DMS153 treated with DMSO at 0.1 percent for 48 hours (cell line): ENCODE measurements around the gene STN1.

Source experiments
- DNase-seq: peaks from one replicate; lab custom pipeline; 2025; ENCODE audit not compliant: unreplicated experiment; lab: John Stamatoyannopoulos, UW

STN1 gene

GRCh38 chr10:103929381-103929921 is 11.5 kb upstream of the STN1 start:
- DNase-seq = no peak

DNA sequence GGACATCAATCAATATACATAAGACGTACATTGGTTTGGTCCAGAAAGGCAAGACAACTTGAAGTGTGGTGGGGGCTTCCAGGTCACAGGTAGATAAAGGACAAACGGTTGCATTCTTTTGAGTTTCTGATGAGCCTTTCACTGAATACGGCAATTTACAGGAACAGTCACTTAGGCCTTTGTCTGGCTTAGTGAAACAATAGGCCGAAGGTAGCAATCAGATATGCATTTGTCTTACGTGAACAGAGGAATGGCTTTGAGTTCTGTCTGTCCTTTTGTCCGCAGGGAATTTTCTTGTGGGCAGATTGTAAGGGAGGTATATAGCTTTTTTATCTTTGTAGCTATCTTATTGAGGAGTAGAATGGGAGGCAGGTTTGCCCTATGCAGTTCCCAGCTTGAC is 10.8 kb upstream of the STN1 start:
- no peak for DNase-seq

DNA sequence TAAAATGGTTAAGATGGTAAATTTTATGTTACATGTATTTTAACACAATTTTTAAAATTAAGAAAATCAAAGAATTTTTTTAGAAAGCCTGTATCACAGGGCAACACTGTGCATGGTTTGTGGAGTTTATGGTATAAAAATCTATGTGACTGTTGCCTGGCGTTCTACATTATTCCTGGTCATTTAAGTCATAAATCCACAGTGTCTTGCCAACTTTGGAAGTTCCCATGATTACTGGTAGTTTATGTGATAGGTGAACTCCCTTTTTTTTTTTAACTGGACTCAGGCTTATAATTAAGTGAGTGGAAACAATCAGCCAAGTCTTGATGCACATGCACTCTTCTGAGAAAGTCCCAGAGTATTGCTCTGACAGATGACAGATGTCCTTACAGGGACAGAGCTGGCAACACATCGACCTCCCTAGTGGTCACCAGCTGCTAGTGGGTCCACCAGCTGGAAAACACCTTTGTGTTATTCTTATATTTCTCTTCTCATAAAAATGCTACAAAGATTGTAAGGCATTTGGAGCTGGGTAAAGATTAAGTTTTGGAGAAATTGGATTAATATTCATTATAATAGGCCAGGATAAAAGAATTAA is 8.8 kb upstream of the STN1 start:
- no peak for DNase-seq

DNA sequence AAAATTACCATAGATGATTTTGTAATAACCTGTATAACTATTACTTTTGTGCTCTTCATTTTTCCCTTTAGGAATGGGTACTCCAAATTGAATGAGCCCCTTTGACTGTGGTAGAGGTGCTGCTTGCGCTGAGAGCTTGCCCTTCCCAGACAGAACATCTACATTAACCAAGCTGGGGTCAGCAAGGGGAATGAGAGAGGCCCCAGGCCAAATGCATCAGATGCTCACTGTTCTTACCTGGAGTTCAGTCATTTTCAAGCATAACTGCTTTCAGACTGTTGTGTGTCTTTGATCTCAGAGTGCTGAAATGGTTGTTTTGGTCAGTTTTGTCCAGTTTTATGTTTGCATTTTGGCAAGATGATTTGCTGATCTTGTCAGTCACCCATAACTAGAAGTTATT is 7.6 kb upstream of the STN1 start:
- DNase-seq = no peak

DNA sequence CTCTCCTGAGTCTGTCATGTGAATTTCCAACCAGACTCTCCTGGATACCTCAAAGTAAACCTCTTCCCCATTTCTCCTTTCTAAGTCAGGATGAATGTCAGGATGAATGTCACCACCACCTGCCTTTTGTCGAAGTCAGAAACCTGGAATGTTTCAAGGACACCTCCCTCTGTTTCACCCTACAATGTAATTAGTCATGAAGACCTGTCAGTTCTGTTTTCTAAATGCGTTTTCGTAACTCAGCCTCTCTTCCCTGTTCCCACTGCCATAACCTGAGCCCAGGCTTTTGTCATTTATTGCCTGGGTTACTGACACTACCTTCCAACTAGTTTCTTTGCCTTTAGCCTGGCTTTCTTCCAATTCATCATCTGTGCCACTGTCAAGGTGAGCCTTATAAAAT is 5.5 kb upstream of the STN1 start:
- DNase-seq = no peak

DNA sequence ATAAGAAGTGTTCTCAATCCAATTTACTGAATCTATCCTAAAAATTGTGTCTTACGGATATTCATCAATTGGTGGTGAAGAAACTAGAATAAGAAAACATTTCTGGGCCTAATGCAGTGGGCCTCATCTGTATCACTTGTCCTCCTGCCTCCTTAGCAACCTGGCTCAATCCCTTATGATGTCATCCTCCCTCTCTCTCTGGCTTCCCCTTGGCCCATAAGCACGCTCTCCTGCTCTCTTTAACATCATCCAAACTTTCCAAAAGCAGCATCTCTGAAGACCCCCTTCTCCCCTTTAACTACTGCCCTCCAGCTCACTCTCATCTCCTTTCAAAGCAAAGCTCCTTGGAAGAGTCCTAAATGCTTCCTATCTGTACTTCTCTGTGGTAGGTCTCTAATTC is 4.7 kb upstream of the STN1 start:
- no peak for DNase-seq

- DNase-seq = no peak
Measured at GRCh38 chr10:103921750-103922195, 3.8 kb upstream of the STN1 start.

DNA sequence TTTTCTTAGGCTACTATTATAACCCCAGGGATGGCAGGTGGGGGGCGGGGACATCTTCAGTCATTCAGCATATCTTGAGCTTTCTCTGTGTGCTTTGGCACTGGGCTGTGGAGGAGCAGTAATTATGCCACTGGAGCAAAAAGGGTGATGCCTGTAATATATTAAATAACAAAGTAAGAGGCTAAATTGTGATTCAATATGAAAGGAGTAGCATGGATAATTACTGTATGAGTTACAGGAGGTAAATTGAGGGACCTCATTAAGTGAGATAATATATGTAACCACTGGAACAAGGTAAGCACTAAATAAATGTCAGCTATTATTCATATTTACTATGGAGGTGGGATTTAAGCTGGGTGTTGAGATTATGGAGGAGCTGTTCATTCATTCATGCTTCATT is 3.3 kb upstream of the STN1 start:
- DNase-seq = no peak

DNA sequence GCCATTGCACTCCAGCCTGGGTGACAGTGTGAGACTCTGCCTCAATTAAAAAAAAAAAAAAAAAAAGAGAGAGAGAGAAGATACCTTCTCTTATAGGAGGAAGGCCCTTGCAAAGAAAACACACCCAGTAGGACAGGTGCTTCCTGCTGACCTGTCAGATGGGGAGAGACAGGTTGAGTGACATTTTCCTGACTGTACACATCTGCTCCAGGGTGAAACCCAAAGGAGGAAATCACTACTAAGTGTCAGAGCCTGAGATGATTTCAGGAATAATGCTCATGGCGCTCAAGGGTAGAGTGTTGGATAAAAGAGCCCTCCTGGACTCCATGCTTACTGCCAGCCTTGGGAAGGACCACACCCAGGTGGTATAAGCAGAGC is 1.7 kb upstream of the STN1 start:
- DNase-seq = no peak

DNA sequence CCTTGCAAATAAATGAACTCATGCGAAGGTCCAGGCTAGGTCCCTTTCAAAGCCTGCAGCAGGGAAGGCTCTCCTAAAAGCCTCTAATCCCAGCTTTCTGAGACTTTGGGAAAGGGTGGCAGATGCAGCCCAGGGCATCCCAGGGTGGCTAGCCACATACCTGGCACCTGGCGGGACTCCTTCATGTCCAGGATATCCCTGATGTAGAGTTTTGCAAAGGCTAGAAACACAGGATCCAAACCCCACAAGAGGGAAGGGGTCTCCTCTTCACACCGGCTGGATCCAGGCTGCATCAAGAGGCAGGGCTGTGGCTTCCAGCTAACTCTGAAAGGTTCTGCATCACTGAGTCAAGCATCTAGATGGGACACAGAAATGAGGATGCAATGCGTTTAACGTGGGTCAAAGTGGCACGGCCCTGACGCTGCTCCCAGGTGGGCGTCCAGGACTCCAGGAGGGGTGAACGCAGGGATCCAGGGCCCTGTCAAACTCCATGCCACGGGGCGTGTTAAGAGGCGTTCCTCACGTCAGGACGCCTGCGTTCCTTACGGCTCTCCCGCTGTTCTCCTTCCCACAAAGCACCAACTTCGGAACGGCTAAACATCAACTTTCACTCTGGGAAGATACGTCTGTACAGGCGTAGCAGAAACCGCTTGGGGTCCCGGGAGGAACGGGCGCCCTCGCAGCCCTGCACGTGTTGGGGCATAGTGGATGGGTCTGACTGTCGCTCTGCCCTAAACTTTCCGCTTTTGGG is 507 bp downstream of the STN1 start:
- DNase-seq = no peak

GRCh38 chr10:103916876-103917275 is 1.1 kb downstream of the STN1 start:
- no peak for DNase-seq

DNA sequence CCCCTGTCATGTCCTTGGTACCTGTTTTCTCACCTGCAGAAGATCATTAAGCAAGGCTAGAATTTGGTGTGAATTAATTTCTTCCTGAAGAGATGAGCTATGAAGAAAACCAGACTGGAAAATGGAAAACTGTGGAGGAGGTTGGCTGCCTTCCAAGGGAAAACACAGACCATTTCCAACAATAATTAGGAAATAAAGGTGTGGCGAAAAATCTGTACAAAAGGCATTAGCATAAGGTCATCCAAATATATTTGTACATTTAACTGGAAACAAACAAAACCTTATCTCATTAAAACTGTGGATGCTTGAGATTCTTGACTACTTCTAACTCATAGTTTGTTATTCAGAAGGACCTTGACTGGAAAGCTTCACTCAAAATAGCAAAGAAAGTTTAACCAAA is 1.7 kb downstream of the STN1 start:
- no peak for DNase-seq

- DNase-seq = no peak
Measured at GRCh38 chr10:103915796-103916195, 2.2 kb downstream of the STN1 start.

DNA sequence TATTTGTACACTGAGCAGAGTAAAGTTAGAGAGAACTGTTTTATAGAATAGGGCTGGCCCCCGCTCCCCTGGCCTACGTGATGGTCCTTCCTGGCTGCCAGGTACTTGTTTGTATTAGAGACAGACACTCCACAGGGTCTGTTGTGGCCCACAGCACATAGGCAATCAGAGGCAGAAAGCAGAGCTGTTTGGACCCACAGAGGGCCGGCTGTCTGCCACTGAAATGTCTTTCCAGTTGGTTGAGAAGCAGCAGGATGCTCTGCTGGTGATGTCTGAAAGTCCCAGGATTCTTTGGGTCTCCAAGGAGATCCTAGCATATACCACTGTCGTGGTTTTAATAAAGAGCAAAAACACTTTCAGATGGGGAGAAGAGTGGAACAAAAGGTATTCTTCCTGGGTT is 5.2 kb downstream of the STN1 start:
- DNase-seq = no peak

DNA sequence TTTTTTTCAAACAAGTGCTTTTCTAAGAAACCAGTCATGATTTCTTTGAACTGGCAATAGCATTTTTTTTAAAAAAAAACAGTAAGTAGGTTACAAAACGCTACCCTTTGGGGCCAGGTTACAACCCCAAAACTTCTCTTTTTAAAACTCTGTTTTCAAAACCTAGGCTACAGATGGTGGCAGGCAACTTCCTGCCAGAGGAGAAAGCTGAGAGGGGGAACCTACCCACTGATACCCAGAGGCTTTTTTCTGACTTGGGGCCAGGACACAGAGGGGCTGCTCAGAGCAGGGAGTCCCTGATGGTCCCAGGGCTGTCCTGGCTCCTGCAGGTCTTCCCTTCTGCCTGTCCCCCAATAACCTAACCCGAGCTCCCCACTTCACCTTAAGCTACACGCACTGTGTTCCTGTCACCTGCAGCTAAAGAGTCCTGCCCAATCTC is 6.9 kb downstream of the STN1 start:
- DNase-seq = no peak

DNA sequence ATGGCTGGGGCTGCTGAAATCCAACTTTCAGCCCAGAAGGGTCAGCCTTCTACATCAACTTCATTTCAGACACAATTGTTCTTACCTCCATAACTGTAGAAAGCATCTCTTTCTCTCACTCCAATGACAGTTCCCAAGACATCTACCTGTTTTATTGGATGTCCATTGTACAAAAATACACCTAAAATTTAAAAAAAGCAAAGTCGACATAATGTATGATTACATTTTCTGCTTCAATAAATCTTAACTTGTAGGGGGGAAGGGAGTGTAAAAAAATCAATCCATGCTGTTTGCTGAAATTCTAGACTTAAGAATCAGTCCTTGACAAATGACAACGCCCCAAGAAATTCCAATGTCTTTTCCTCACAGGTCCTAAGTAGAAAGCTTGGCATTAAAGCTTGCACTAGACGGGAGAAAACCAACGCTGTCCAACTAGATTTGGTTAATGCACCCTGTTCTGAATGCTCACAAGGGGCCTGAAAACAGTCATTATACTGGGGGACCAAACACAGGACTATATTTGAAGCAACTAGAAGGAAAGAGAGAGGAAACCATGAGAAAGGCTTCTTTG is 7.5 kb downstream of the STN1 start:
- no peak for DNase-seq

DNA sequence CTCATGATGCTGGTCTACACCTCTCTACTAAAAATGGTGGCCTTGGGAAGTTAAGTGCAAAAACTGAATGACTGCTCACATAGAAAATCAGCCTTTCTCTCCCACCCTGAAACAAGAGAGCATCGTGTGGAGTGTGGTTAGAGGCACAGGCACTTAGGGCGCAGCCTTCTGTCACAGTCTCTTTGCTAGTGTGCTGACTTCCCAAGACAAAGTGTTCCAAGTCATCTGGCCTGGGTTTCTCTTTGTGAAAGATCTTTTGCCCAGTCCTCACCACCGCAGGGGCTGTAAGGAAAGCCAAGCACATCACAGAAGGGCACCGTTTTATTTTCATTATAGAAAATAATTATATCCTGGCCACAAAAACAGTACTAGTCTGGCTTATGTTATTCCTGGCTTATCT is 12.5 kb downstream of the STN1 start:
- no peak for DNase-seq

DNA sequence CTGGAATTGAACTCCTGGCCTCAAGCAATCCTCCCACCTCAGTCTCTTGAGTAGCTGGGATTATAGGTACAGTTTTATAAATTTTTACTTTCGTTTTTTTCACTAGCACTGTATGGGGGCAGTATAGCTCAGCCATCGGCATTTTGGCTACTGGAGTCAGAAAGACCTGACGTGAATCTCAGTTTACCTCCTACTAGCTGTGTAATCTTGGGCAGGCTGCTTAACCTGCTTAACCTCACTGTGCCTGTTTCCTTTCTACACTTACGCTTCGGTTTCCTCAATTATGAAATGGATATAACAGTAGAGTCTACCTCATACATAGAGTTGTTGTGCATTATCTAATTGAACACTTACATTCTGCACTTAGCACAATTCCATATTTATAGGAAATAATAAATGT is 16.7 kb downstream of the STN1 start:
- DNase-seq = no peak

GRCh38 chr10:103899312-103899711 is 18.7 kb downstream of the STN1 start:
- no peak for DNase-seq

GRCh38 chr10:103897241-103897774 is 20.7 kb downstream of the STN1 start:
- no peak for DNase-seq

DNA sequence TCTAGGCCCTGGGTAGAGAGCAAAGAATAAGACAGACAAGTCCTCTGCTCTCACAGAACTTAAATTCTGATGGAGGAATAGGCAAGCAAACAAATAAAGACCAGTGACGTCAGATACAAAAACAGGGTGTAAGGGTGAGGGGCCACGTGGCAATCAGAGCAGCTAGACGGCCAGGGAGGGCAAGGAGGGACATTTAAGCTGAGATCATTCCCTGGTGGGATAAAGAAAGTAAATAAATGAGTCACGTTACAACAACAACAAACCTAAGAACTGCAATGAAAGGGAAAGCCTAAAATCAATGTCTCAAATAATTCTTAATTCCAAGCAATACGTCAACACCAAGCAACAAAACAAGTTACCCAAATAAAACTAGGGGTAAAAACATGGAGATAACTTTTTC is 21.8 kb downstream of the STN1 start:
- no peak for DNase-seq
